KBM-7 (cell line): Measurements from ENCODE around the gene CRACR2B.

Experiments used
- DNase-seq: peaks from one replicate; pipeline ENCODE4 v3.0.0-alpha.2; 2015
- in situ Hi-C: fragments of 300-500 bp; cut with MboI; formaldehyde crosslinking; loops from 2 replicates; pipeline ENCODE4 v1.14.3; 2020; ENCODE audit warnings: low sequenced_read_pairs, low pct_unique_long_range_greater_than_20kb, mixed read lengths

The CRACR2B gene

DNA sequence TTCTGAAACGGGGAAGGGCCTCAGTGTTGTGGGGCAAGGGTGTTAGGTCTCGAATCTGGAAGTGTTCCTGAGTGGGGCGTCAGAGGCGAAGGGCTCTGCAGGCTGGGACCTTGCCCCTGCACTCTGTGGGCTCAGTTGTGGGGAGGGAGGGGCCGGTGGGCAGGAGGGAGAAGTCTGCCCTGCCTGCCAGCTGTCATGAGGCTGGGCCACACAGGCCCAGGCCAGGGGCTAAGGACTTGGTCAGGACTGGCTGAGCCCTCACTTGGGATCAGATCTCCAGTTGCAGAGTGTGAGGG, at the start of gene CRACR2B:
Gene CRACR2B (plus strand): TSS at position 23 of the 296 bp plus-strand sequence. CDS start 689 bp downstream, outside the sequence.
- no peak for DNase-seq
- in situ Hi-C loops = no loop called here

DNA sequence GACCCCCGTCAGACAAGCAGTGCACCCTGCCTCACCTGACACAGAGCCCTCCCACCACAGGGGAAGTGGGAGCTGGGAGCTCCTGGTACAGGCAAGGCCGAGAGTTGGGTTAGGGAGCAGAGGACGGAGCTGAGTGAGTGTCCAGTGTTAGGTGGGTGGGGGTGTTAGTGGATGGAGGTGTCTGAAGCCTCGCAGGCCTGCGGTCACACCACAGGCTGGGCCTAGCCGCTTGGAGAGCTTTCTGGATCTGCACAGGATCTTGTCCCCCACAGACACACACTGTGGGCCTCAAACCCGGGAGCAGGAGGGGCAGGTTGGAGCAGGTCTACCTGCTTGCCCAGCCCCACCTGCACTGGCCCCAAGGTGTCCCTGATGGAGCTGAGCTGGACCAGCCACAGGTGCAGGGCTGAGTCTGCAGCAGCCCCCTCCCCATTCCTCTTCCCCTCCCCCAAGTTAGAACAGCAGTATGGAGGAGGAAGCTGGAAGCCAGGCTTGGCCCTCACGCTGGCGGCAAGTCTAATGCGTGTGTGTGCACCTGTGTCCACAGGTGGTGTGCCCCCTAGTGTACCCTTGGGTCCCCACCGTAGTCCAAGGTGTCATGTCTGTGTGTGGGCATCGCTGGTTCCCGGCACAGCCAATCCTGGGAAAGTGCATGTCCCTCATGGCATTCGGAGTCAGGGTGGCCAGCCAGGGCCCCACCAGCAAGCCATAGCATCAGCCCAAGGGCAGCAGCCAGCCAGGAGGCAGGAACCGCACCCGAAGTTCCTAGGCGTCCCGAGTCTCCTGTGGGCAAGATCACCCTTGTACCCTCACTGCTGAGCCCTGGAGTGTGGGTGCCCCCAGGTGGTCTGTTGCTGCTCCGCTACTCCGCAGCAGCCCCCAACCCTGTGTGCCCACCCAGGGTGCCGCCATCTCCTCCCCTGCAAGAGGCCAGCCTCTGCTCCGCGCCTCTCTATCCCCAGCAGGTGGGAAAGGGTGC, 48.5 kb upstream of the CRACR2B start:
- no peak for DNase-seq
- in situ Hi-C loops = no loop called here

DNA sequence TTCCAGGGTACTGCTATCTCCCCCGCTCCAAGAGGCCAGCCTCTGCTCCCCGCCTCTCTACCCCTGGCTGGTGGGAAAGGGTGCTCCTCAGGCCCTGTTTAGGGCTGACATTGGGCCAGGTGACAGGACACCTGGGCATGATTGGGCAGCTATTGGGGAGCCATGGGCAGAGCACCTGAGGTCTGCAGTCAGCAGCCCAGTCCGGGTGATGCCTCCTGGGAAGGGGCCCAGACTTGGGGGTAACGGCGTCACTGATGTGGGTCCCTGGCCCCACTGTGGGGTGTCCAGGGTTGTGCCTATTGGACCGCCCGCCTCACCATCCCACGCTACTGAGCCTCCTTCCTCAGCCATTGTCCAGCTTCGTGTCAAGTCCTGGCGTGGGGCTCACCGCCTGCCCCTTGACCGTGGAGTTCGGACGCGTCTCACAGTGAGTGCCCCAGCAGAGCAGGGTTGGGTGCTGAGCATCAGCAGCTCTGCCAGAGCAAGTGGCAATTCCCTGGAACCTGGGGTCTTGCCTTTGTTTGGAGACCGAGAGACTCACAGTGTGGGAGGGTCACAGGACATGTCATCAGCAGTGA, 47.7 kb upstream of the CRACR2B start:
- in situ Hi-C loops = no loop called here
- DNase-seq = no peak

DNA sequence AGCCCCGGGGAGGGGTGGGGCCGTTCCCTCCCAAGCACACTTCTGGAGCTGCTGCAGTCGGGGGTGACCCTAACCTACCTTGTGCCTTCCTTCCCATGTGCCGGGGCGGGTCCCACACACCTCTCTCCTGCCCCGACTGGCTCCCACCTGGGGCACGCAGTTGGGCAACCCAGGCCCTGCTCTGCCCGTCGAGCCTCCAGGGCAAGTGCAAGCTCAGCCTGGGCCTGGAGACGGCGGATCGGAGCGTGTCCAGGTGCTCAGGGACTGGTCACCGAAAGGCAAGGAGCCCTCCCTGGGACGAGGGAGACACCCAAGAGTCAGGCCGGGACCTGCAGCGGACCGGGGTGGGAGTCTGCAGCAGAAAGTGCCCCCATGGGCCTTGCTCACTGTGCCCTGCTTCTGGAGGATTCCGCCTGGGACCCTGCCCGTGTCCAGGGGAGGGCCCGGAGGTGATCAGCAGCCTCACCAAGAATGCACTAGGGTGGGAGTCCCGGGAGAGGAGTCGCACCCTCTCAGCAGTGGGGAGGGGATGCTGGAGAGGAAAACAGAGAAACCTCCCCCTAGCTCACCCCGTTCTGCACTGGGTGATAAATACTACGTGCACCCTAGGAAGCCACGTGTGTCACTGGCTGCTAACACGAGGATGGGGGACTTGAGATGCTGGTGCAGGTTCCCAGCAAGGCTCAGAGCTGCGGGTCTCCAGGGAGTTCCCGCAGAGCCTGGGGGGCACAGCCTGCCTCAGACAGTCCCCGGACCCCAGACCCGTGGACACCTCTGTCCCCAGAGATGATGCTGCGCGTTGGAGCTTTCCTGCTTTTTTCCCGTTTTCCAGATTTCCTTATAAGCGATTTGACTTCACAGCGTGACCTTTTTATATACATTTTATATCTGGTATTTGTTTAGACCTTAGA, 45.2 kb upstream of the CRACR2B start:
- DNase-seq = no peak
- in situ Hi-C loops = no loop called here

DNA sequence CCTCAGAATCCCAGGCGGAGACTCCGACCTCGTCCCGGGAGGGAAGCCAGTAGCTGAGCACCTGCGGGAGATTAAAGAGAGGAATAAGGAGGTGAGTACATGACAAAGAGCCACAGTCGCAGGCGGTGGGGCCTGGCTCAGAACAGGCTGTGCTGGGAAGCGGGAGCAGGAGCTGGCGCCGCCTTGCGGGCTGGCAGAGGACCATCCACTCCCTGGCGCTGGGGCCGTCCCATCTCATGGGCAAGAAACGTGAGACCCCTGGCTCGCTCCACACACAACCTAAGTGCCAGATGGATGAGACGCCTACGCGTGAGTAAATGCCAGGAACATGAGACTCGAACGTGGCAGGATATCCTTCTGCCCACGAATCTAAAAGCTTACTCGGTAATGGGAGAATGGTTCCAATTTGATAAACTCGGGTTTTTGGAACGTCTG, 44.1 kb upstream of the CRACR2B start:
- in situ Hi-C loops = no loop called here
- no peak for DNase-seq

DNA sequence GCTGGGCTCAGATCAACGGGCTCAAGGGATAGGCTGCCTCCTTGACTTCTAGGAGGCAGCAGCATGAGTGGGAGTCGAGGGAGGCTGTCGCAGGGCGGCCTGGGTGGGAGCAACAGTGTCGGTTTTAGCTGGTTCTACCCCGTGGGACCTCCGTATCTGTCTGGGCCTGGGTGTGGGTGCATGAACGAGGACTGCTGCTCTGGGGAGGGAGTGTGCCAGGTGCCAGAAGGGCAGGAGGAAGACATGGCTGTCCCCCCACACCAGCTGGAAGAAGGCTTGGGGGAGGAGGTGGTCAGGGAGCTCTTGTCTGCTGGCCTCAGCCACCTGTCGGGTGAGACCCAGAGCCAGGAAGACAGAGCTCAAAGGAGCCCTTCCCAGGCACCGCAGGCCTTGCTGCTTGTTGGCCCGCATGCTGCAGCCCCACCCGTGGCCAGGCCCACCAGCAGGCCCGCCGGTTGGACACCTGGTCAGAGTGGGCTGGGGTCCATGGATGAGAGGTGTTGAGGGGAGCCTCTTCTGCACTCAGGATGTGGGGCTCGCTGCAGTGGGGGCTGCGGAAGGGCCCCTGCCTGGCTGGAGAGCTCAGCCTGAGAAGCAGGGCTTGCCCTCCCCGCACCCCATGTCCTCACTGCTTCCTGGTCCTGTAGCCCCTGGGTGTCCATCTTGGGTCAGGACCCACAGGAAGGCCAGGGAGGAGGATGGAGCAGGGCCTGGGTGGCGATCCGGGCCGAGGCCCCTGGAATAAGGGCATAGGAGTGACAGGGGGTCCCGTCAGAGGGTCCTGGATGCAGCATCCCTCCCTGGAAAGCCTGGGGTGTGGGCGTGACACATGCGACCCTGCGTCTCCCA, 41.3 kb upstream of the CRACR2B start:
- no peak for DNase-seq
- in situ Hi-C loops = no loop called here

DNA sequence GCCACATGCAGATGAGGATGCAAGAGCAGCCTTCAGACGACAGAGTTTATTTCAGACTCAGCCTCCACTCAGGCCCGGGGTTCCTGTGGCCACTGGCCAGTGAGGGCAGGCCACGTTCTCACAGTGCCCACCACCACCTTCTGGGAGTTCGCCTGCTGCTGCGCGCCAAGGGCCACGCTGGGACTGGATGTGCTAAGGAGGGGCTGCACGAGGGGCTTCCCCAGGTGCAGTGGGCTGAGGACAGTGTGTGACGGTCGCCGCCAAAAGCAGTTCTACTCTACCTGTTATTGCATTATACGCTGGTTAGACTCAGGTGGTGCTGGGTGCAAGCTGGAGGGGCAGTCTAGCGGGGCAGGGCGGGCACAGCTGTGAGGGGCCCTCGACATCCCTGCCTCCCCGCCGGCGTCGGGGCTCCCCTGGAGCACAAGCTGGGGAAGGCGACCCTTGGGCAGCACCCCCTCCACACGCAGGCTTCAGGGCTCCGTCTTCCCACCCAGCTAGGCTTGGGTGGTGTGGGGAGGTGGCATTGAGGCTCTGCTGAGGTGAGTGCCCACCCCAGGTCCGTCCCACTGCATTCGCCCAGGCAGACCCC, 40.5 kb upstream of the CRACR2B start:
- in situ Hi-C loops = no loop called here
- no peak for DNase-seq

DNA sequence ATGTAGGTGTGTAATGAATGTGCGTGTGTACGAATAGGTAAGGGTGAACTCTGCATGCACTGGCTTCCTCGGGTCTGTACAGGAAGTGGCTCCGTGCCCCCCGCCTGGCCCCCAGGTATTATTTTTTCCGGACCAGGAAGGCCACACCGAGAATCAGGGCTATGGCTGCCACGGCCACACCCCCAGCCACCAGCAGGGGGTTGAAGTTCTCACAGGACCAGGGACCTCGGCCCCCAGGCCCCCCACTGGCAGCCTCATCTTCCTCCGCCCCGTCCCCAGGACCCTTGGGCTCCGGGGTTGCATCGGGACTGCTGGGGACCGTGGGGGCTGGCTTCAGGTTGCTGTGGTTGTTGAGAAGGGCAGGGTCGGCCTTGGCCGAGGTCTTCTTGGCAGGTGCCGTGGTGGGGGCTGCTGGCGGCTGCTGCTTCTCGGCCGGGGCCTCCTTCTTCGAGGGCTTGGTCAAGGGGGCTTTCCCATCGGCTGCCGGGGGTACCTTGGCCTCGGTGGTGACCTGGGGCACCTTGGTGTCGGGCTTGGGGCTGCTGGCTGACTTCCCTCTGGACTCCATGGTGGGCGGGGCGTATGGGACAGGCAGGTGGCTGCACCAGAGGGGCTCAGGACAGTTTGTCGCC, 39.6 kb upstream of the CRACR2B start:
- in situ Hi-C loops = no loop called here

DNA sequence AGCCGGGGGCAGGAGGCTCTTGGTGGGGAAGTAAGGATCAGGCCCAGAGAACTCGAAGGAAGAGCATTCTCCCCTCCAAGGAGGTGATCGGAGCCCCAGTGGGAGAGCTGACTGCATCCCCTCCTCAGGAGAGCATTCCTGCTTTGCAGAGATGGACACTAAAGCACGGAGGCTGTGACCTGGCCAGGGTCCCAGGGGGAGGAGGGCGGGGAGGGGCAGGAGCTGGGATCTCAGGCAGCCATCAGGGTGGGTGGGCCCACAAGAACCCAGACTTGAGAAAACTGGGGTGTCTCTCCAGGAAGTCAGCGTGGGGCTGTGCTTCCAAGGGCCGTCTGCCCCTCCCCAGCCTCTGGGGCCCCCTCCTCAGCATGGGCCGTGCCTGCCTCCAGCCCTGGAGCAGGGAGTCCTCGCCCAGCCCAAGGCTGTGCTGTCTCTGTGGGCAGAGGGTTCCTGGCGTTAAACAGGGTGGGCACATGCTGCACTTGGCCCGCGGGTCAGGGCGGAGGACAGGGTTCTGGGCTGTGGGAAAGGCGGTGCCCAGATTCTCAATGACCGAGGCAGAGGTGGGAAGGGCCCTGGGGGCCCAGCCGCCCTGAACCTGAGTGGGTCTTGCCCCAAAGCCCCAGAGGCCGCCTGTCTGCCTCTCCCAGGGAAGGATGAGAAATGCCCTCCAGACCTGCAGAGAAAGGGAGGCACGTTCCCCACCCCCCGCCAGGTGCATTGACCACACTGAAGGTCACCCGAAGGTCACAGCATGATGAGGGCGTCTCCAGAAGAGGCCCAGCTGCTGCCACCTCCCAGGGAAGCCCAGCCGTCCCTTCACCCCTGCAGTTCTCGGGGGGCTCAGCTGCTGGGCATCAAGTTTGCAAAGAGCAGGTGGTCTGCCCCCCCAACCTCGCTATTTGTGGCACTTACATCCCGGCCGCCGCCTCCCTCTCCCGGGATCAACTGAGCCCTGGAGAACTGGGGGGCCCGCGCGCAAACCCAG, 38.5 kb upstream of the CRACR2B start:
- DNase-seq = no peak
- in situ Hi-C loops = no loop called here

More for the DNA sequence above, 39.6 kb upstream of the CRACR2B start:
- no peak for DNase-seq

DNA sequence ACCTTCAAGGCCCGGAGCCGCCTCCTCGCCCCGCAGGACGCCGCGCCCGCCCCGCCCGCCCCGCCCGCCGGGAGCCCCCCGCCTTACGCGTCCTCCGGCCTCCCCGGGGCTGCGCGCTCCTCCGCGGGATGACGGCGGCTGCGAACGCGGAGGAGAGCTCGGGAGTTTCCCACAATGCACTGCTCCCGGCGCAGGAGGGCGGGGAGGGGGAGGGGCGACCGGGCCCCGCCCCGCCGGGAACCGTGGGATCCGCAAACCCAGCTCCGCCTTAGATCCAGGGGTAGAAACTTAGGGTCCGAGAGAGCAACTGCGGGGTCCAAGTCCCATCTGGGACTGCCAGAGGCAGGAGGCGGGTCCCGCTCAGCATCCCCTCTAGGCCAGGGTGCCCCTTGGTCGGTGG, 37.8 kb upstream of the CRACR2B start, which contains the start of gene CEND1:
Gene CEND1 (minus strand): TSS at position 148 of the 400 bp plus-strand sequence. CDS start 1,514 bp downstream, outside the sequence.
- in situ Hi-C loops = no loop called here
- DNase-seq = no peak

DNA sequence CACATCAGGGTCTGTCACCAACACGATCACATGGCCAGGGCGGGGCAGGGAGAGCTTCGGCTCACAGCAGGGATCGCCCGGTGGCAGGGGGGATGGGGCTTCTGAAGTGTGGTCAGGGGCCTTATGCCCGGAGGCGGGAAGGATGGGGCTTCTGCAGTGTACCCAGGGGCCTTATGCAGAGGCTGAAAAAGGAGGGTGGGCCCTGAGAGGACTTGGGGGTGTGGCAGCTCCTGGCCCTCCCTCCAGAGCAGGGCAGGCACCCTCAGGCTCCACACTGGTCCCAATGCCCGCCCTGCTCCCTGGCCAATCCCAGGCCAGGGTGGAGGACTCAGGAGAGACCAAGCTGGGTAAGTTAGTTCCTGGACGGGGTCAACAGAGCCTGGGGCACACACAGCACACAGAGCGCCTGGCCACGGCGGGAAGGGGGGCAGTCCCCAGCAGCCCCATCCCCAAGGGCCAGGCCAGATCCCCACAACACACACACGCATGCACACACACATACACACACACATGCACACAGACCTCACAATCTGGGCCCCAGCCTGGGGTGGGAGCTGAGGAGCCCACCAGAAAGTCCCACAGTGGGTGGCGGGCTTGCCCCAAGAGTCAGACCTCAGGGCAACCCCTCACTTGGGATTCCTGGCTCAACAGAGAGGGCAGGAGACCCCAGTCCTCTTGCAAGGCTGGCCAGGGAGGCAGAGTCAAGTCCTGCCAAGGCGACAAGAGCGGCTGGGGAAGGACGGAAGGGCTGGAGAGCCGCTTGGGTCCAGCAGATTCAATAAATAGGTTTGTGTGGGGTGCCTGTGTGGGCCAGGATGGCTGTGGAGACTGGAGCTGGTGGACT, 36.8 kb upstream of the CRACR2B start:
- in situ Hi-C loops = no loop called here
- no peak for DNase-seq

DNA sequence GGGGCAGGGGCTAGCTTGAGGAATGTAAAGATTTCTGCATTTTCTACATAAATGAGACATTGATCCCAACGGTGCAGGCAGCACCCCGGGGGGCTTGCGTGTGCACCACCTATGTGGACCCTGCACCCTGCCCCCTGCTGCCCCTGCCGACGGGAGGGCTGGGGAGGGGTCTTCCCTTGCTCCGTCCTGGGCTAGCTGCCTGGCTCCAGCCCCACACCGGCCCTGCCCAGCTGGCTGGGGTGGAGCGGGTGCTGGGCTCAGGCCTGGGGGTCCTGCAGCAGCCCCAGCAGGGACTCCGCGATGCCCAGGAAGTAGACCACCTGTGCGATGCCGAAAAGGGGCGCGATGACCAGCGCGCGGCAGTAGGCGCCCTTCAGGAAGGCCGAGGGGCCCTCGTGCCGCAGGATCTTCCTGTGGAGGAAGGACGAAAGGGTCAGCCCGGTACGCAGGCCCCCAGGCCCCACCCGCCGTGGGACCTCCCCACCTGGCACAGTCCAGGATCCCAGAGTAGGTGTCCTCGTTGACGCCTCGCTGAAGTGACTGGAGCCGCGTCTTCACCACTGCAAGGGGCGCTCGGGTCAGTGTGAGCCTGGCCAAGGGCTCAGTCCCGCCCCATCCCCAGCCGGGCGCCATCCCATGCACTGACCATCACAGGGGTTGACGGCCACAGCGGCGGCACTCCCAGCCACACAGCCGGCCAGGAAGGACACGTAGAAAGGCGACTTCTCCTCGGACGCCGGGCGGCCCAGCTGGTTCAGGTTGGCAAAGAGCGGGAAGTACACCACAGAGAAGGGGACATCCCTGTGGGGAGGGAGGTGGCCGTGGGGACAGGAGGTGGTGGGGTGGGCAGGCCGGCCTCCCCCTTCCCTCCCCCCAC, 35.8 kb upstream of the CRACR2B start:
- no peak for DNase-seq
- in situ Hi-C loops = no loop called here

DNA sequence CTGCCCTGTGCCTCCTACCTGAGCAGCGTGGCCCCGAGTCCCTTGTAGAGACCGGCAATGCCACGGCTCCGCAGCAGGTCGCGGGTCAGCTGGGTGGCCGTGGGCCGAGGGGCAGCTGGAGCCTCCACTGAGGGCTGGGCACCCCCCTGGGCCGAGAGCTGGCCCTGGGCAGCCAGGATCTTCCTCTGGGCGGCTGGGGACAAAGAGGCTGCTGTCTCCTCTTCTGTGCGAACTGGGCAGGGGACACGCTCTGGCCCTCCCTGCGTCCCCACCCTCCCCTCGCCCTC, 35.2 kb upstream of the CRACR2B start:
- DNase-seq = no peak
- in situ Hi-C loops = no loop called here

DNA sequence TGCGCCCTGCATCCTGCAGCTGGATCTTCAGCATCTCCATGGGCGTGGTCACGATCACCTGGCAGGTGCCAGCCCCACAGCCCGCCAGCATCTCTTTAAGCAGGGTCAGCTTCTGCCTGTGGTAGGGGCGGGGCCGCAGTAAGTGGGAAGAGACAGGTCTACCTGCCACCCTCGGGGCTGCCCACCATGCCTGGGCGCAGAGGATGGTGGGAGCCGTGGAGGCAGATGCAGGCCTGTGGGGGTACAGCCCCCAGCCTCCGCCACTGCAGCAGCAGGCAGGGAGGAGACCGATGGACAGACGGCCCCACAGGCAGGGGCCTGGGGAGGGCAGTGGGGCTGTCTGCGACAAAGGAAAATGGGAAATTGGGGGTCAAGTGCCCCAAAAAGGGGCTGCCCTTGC, 34.8 kb upstream of the CRACR2B start:
- in situ Hi-C loops = no loop called here
- no peak for DNase-seq

DNA sequence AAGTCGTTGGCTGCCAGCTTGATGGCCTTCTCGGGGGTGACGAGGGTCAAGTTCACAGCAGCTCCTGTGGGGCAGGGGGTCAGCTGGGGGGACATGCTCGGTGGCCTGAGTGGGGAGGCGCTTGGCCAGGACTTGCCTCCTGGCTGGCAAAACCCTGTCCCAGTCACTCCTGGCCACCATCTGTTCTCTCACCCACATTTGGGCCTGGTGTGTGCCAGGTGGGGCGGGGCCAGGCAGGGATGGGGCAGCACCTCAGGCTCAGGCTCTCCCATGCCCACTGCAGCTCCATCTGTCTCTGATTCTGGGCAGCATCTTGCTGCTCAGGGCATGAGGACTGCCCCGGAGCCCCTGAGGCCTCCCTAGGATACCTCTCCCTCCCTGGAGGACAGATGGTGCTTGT, 34.2 kb upstream of the CRACR2B start:
- no peak for DNase-seq

More for the DNA sequence above, 34.2 kb upstream of the CRACR2B start:
- in situ Hi-C loops = no loop called here
